Skeletal muscle cell (primary cell): ENCODE results near the gene CD99L2.

Source experiments
- DNase-seq: peaks from one replicate; pipeline ENCODE4 v3.0.0-alpha.2; 2010; ENCODE audit warnings: low read depth
- H3K4me3 ChIP-seq: 2 replicates; pipeline ENCODE4 v1.5.1; 2011; ENCODE audit warnings: low read depth, mild to moderate bottlenecking, control low read depth, low read length, moderate library complexity

The CD99L2 gene

GRCh38 chrX:150768580-150769190 is 129.8 kb downstream of the CD99L2 start:
- no peak overlapping the region for H3K4me3 ChIP-seq
- DNase-seq = no peak

- no peak overlapping the region for H3K4me3 ChIP-seq
- DNase-seq = no peak
Measured at GRCh38 chrX:150768132-150768485, 130.4 kb downstream of the CD99L2 start.

GRCh38 chrX:150767475-150768131 is 130.9 kb downstream of the CD99L2 start:
- no peak overlapping the region for H3K4me3 ChIP-seq
- DNase-seq = peak; percentile 84

- no peak overlapping the region for H3K4me3 ChIP-seq
- DNase-seq = no peak
Measured at GRCh38 chrX:150767045-150767395, 131.4 kb downstream of the CD99L2 start.

GRCh38 chrX:150766351-150767044 is 132.0 kb downstream of the CD99L2 start:
- no peak for DNase-seq
- H3K4me3 ChIP-seq = no peak overlapping the region

GRCh38 chrX:150765782-150766350 is 132.6 kb downstream of the CD99L2 start:
- no peak for DNase-seq
- H3K4me3 ChIP-seq = no peak overlapping the region

GRCh38 chrX:150765237-150765636 is 133.2 kb downstream of the CD99L2 start:
- no peak overlapping the region for H3K4me3 ChIP-seq
- no peak for DNase-seq

- no peak overlapping the region for H3K4me3 ChIP-seq
- DNase-seq = no peak
Measured at GRCh38 chrX:150763810-150764209, 134.7 kb downstream of the CD99L2 start.

- no peak for DNase-seq
- H3K4me3 ChIP-seq = no peak overlapping the region
Measured at GRCh38 chrX:150763303-150763797, 135.1 kb downstream of the CD99L2 start.

GRCh38 chrX:150762258-150763165 is 136.0 kb downstream of the CD99L2 start:
- H3K4me3 ChIP-seq = no peak overlapping the region
- DNase-seq = no peak

- DNase-seq = no peak
- no peak overlapping the region for H3K4me3 ChIP-seq
Measured at GRCh38 chrX:150761819-150762216, 136.7 kb downstream of the CD99L2 start.

- no peak for DNase-seq
- no peak overlapping the region for H3K4me3 ChIP-seq
Measured at GRCh38 chrX:150761176-150761818, 137.2 kb downstream of the CD99L2 start.

GRCh38 chrX:150759568-150760416 is 138.7 kb downstream of the CD99L2 start:
- no peak for DNase-seq
- H3K4me3 ChIP-seq = no peak overlapping the region

- DNase-seq = no peak
- no peak overlapping the region for H3K4me3 ChIP-seq
Measured at GRCh38 chrX:150757371-150757770, 141.1 kb downstream of the CD99L2 start.

GRCh38 chrX:150753968-150754367 is 144.5 kb downstream of the CD99L2 start:
- H3K4me3 ChIP-seq = no peak overlapping the region
- no peak for DNase-seq

GRCh38 chrX:150753357-150753756 is 145.1 kb downstream of the CD99L2 start:
- no peak overlapping the region for H3K4me3 ChIP-seq
- DNase-seq = no peak

- DNase-seq = no peak
- no peak overlapping the region for H3K4me3 ChIP-seq
Measured at GRCh38 chrX:150752124-150752523, 146.3 kb downstream of the CD99L2 start.

GRCh38 chrX:150736475-150736874 is 162.0 kb downstream of the CD99L2 start:
- DNase-seq = no peak
- no peak overlapping the region for H3K4me3 ChIP-seq
